Right lobe of liver (tissue), 6 donors: ENCODE results near the gene UVRAG. TPM values are rescaled to one million over a fixed set of nuclear protein-coding genes. Genes with fewer than 3 reads are reported as not detected.
A peak's percentile ranks its signal among the peaks of the same experiment; 100 is the strongest.

Experiments
- ATAC-seq, 4 donors: fragments of 200-7000 bp; cut with Tn5 transposase; one replicate each; pipeline ENCODE4 v1.9.1; 2020; ENCODE audit warnings: mild to moderate bottlenecking in 4 of 4, moderate library complexity in 4 of 4
- DNase-seq, 3 donors: peaks; one replicate each; pipeline ENCODE4 v3.0.0-alpha.2; 2020
- H3K27ac ChIP-seq, 3 donors: fragments of 200-600 bp; one replicate each; pipeline ENCODE4 v1.8.0; 2022
- H3K27me3 ChIP-seq, 2 donors: fragments of 200-600 bp; one replicate each; pipeline ENCODE4 v1.8.0; 2022
- H3K36me3 ChIP-seq, 4 donors: fragments of 200-600 bp; sonication (generic) in 1 of 4; one replicate each; pipeline versions ENCODE4 v1.5.1 to v1.8.0; 2017 to 2022; ENCODE audit warnings: control low read depth in 1 of 4
- H3K4me1 ChIP-seq, 4 donors: fragments of 200-600 bp; sonication (generic) in 1 of 4; one replicate each; pipeline versions ENCODE4 v1.5.1 to v1.8.0; 2017 to 2022; ENCODE audit warnings: control low read depth in 1 of 4
- H3K4me3 ChIP-seq, 3 donors: fragments of 200-600 bp; one replicate each; pipeline ENCODE4 v1.8.0; 2022
- H3K9me3 ChIP-seq, 4 donors: fragments of 200-600 bp; sonication (generic) in 1 of 4; one replicate each; pipeline versions ENCODE4 v1.5.1 to v1.8.0; 2017 to 2022; ENCODE audit warnings: control low read depth in 1 of 4
- CTCF ChIP-seq, 4 donors: fragments of 200-600 bp in 3 of 4; fragments of 450-650 bp in 1 of 4; IDR thresholded peaks; one replicate each; pipeline versions ENCODE4 v1.5.1 to v1.8.0; 2016 to 2022; ENCODE audit warnings: antibody characterized with exemption in 4 of 4, mild to moderate bottlenecking in 2 of 4
- POLR2A ChIP-seq: fragments of 450-650 bp; IDR thresholded peaks from one replicate; pipeline ENCODE4 v1.6.1; 2017; ENCODE audit warnings: antibody characterized with exemption, mild to moderate bottlenecking
- WGBS: methylation state at CpG from one replicate; pipeline ENCODE4 v1.1.6; 2018; ENCODE audit warnings: low coverage, low lambda C conversion rate; ENCODE audit not compliant: insufficient coverage; ENCODE audit errors: missing lambda C conversion rate; 5-methylcytosine and 5-hydroxymethylcytosine counted together
- intact Hi-C, 2 donors: fragments of 100-400 bp; cut with DNase I; formaldehyde crosslinking; loops; one replicate each; pipeline versions ENCODE4 v1.11.2 to v1.14.1; 2022
- total RNA-seq, 6 experiments: library from RNA; depleted of rRNA in 2 of 6; stranded (reverse); fragments of >200 nt in 2 of 6; fragmentation: NEBNext Ultra II Directional in 3 of 6; extraction: Animal tissue kit (Norgen Biotek cat#: 25700) in 3 of 6; gene quantifications; one replicate each; pipeline versions ENCODE4 v1.1.0 to v1.2.4, GENCODE V29; 2016 to 2023
- donor health status: DM: no; HTN: yes; CAD: no.
- donor health status: DM: no; HTN: no; CAD: no.
- donor health status: DM: no; HTN: no; CAD: no.
- donor health status: DM: no; HTN: yes; CAD: no.
- donor health status: DM: no; HTN: yes; CAD: no.

Gene UVRAG
- total RNA-seq, 6 experiments from 2014 or later, result 8.8 to 12.6 (median 10.3) TPM

- WGBS, result 51% methylated on average over 2 of the region's 5 CpGs
- no peak for TF ChIP-seq POLR2A
- TF ChIP-seq CTCF (IDR thresholded peaks at IDR 0.05), result no peak
- Histone ChIP-seq H3K27me3 (no peaks in the 10 kb centered on the region), H3K27ac (no peak overlapping the region), H3K4me1 (peaks cover 0 to 12% (median 4%) of the 10 kb centered on the region in 4 donors), H3K36me3 (no peaks in the 10 kb centered on the region), H3K9me3 (no peaks in the 10 kb centered on the region), H3K4me3 (no peak overlapping the region)
- ATAC-seq, result peak in 1 of 4 donors; percentile 2
- intact Hi-C loops, result loop anchor here in 1 of 2 donors (10.0 kb wide), 1 partner anchor 257 kb away; no protein-coding TSS in a partner anchor
- DNase-seq, result no peak
Observed at GRCh38 chr11:76151556-76152085, 336.6 kb downstream of the UVRAG start.

GRCh38 chr11:76152086-76152681 lies 337.2 kb downstream of the UVRAG start:
- no peak overlapping the region for H3K27ac ChIP-seq
- DNase-seq (peak; percentile 88 to 90 (median 90)), ATAC-seq (peak; percentile 95 to 99 (median 96))
- no peaks in the 10 kb centered on the region for H3K9me3 ChIP-seq
- WGBS, result 23% methylated on average over 13 of the region's 30 CpGs
- H3K4me3 ChIP-seq, result peak overlapping the region; percentile 9 to 39 (median 26)
- H3K36me3 ChIP-seq, result no peaks in the 10 kb centered on the region
- no peaks in the 10 kb centered on the region for H3K27me3 ChIP-seq
- intact Hi-C loops, result loop anchor here in 1 of 2 donors (10.0 kb wide), 1 partner anchor 257 kb away; no protein-coding TSS in a partner anchor
- peaks cover 0 to 12% (median 4%) of the 10 kb centered on the region in 4 donors for H3K4me1 ChIP-seq
- TF ChIP-seq POLR2A (no peak), CTCF (IDR thresholded peaks at IDR 0.05) (peak; percentile 92 to 98 (median 95))

GRCh38 chr11:76152741-76153570 lies 337.9 kb downstream of the UVRAG start:
- peak in 1 of 4 donors; percentile 3 for ATAC-seq
- intact Hi-C loops, result loop anchor here in 1 of 2 donors (10.0 kb wide), 1 partner anchor 258 kb away; no protein-coding TSS in a partner anchor
- H3K4me3 ChIP-seq, result peak overlapping the region in 1 of 3 donors; percentile 39
- no peaks in the 10 kb centered on the region for H3K9me3 ChIP-seq
- H3K36me3 ChIP-seq, result no peaks in the 10 kb centered on the region
- TF ChIP-seq POLR2A (no peak), CTCF (IDR thresholded peaks at IDR 0.05) (no peak)
- WGBS, result 42% methylated on average over 9 of the region's 13 CpGs
- no peak overlapping the region for H3K27ac ChIP-seq
- H3K27me3 ChIP-seq, result no peaks in the 10 kb centered on the region
- peak in 2 of 3 donors; percentile 33 to 50 for DNase-seq
- H3K4me1 ChIP-seq, result peaks cover 0 to 12% (median 4%) of the 10 kb centered on the region in 4 donors

GRCh38 chr11:76153571-76153923 lies 338.5 kb downstream of the UVRAG start:
- no peaks in the 10 kb centered on the region for H3K36me3 ChIP-seq
- DNase-seq (peak in 2 of 3 donors; percentile 7 to 37), ATAC-seq (no peak)
- H3K4me1 ChIP-seq, result peaks cover 0 to 12% (median 4%) of the 10 kb centered on the region in 4 donors
- intact Hi-C loops, result loop anchor here in 1 of 2 donors (10.0 kb wide), 1 partner anchor 259 kb away; no protein-coding TSS in a partner anchor
- H3K4me3 ChIP-seq, result no peak overlapping the region
- no peaks in the 10 kb centered on the region for H3K27me3 ChIP-seq
- TF ChIP-seq CTCF (IDR thresholded peaks at IDR 0.05), result no peak
- WGBS, result 55% methylated on average over 2 of the region's 6 CpGs
- H3K27ac ChIP-seq, result no peak overlapping the region
- no peaks in the 10 kb centered on the region for H3K9me3 ChIP-seq
